Measurements from ENCODE around the gene FBXW12. TPM values are rescaled to one million over a fixed set of nuclear protein-coding genes. Genes with fewer than 3 reads are reported as not detected.

FBXW12 gene
- total RNA-seq, 1 experiment from 2014 or later = 0.74 TPM

DNA sequence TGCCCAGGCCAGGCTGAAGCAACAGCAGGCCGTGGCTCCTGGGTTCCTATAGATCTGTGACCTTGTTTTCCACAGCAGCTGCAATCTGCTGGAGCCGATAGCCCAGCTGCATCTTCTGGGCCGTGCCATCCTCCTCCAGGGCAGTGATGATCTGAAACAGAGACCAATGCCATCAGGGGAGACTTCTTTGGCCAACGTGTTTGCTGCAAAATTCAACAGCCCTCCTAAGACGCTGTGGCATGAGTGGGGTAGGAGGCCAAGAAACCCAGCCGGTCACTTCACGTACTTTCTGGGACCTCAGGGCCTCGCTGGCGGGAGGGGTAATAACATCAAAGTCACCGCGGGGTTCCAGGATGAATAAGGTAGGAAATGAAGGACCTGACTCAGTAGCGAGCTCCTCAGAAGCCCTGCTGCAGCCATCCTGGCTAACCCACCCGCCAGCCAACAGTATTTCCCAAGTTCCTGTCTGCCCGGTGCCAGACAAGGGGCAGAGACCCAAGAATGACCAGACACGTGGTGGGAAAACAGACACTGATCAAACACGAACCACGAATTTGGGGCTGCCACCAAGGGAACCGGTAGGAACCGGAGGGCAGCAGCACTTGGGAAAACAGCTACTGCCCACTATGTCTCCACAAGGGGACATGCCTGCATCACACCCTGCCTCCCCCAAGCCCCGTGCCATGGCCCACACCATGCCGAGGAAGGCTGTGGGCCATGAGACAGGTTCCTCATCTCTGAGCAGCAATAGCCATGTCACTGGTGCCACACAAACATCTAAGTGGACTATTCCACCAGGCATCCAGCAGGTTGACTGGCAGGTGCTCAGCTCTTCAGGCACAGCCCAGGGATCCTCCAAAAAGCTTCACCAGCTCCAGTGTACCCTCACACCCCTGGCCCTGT is 32.7 kb downstream of the FBXW12 start:
- peaks cover 0 to under 1% of the 10 kb centered on the region in 2 experiments; a peak in 1 of 4 replicates for H3K4me1 Mint-ChIP-seq

More for the DNA sequence above, 32.7 kb downstream of the FBXW12 start:
- Histone ChIP-seq H3K4me2 (ENCODE audit: insufficient read depth, insufficient read length, low read length) (no peak overlapping the region), H3K9me3 (ENCODE audit: control insufficient read depth, low read depth, low read length) (no peaks in the 10 kb centered on the region), H4K5ac (ENCODE audit: insufficient read length, low read depth, low read length) (no peak overlapping the region), H3K27ac (ENCODE audit: insufficient read length, low read depth, low read length) (no peak overlapping the region), H3K18ac (ENCODE audit: insufficient read length, low read depth, low read length) (no peak overlapping the region), H3K14ac (ENCODE audit: insufficient read depth, low read length) (no peak overlapping the region), H3T11ph (ENCODE audit: low read length) (no peak overlapping the region), H2BK20ac (ENCODE audit: low read depth, low read length, poor library complexity, severe bottlenecking) (no peak overlapping the region), H3K79me2 (ENCODE audit: insufficient read depth, low read length) (no peaks in the 10 kb centered on the region), H2BK120ac (ENCODE audit: low read depth, low read length, poor library complexity, severe bottlenecking) (no peak overlapping the region), H3K4ac (ENCODE audit: low read depth, low read length) (no peak overlapping the region), H4K8ac (replicated peaks; ENCODE audit: insufficient read length, low read depth, low read length) (no peak overlapping the region), H2AK5ac (ENCODE audit: insufficient read length, low read length) (no peak overlapping the region), H3K9ac (ENCODE audit: extremely low read depth, insufficient read length, low read length) (no peak overlapping the region), H2BK5ac (ENCODE audit: insufficient read length, low read length) (no peak overlapping the region), H3K23me2 (ENCODE audit: insufficient read length, low read depth, low read length, poor library complexity, severe bottlenecking) (no peaks in the 10 kb centered on the region), H4K20me1 (ENCODE audit: control insufficient read depth, insufficient read depth, insufficient read length) (no peaks in the 10 kb centered on the region), H2AFZ (ENCODE audit: low read length) (no peak overlapping the region), H3K4me1 (ENCODE audit: insufficient read depth, low read length) (no peaks in the 10 kb centered on the region), H3K27me3 (ENCODE audit: insufficient read depth, low read length) (no peaks in the 10 kb centered on the region), H2BK12ac (ENCODE audit: insufficient read length, low read depth, low read length) (no peak overlapping the region), H3K56ac (ENCODE audit: insufficient read length, low read depth, low read length) (no peak overlapping the region), H2BK15ac (ENCODE audit: low read depth, low read length) (no peak overlapping the region), H3K23ac (ENCODE audit: insufficient read length, low read depth, low read length) (no peak overlapping the region), H3K79me1 (ENCODE audit: insufficient read depth, low read depth, low read length, poor library complexity, severe bottlenecking) (no peaks in the 10 kb centered on the region), H4K91ac (ENCODE audit: insufficient read length, low read depth, low read length) (no peak overlapping the region)
- peak; percentile 23 for DNase-seq
- TF ChIP-seq CTCF (conservative IDR thresholded peaks at IDR 0.05) = no peak
- Mint-ChIP-seq H3K9me3 (no peaks in the 10 kb centered on the region), H3K27me3 (ENCODE audit: low read depth) (no peaks in the 10 kb centered on the region; the same call in 1 of the 2 replicates), H3K4me3 (no peak overlapping the region), H3K27ac (no peak overlapping the region; a peak in 1 of 7 replicates), H3K36me3 (ENCODE audit: insufficient read depth in 1 of 3, low read depth in 3 of 3) (peaks cover 47 to 85% (median 68%) of the 10 kb centered on the region in 3 experiments)
- WGBS (ENCODE audit: extremely low coverage, insufficient read length, low lambda C conversion rate) = no CpG with 5 or more reads among the region's 21 CpGs
